ENCODE results near the gene NAT16. TPM values are rescaled to one million over a fixed set of nuclear protein-coding genes. Genes with fewer than 3 reads are reported as not detected.

Gene NAT16
- not detected for total RNA-seq

DNA sequence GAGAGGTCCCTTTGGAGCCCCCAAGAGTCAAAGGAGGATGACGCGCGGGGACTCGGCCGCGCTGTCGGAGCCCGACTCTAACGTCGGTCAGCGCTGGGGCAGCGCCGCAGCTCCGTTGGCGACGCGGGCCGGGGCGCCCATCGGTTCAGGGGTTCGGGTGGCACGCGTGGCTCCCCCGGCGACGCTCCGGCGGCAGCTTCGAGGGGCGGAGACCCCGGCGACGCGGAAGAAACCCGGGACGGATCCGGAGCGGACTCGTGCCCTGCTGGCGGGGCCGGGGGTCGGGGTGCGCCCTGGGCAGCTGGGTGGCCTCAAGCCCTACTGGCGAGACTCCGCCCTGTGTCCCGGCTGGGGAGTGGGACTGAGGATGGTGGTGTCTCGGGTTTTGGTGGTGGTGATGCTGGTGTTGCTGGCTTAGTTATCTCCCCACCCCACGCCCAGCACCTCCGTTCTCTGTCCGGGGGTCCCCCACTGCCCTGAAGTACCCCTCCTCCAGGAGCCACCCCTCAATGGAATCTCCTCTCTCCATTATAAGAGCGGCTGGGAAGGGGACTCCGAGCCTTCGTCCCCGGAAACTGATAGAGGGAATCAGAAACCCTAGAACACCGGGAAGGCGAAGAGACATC, at the start of gene NAT16:
Gene NAT16, minus strand, starts transcription at position 164 of the 626 bp plus-strand sequence. CDS start 5,486 bp downstream, outside the sequence.
- CTCF ChIA-PET, result no interaction called here
- POLR2A ChIA-PET, result no interaction called here

DNA sequence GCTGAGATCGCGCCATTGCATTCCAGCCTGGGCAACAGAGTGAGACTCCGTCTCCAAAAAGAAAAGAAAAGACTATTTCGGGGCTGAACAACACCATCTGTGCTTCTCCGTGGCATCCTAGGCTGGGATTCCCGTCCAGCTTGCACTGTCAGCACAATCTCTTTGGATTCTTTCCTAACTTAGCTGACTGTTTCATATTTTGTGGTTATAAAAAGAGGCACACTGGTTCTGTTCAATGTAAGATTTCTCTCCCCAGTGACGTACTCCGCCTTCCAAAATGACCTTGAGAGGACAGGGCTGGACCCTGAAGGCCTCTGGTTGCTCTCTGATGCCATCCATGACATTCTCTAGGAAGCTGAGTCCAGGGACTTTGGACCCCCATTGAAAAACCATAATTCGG, 46.6 kb upstream of the NAT16 start:
- ChIA-PET POLR2A (interaction anchor here (0.5 kb wide), 1 partner anchor 19 kb away, joined by 4 read pairs; no protein-coding TSS in a partner anchor), CTCF (no interaction called here)

DNA sequence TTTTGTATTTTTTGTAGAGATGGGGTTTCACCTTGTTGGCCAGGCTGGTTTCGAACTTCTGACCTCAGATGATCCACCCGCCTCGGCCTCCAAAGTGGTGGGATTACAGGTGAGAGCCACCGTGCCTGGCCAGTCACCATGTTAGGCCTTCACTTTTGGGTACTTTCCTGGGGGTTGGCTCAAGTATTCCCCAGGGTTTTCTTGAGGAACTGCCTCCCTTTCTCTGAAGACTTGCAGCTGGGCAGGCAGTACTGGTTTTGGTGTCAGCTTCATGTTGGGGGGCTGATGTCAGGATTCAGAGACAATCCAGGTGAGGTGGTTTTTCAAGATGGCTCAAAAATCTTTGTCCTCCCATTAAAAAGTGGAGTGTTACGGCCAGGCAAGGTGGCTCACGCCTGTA, 45.6 kb upstream of the NAT16 start:
- ChIA-PET POLR2A (interaction anchor here (0.6 kb wide), 1 partner anchor 13 kb away, joined by 3 read pairs; no protein-coding TSS in a partner anchor), CTCF (interaction anchor here (0.6 to 1.2 kb wide), 3 partner anchors 18 to 125 kb away, joined by 3 read pairs; no protein-coding TSS in a partner anchor)

DNA sequence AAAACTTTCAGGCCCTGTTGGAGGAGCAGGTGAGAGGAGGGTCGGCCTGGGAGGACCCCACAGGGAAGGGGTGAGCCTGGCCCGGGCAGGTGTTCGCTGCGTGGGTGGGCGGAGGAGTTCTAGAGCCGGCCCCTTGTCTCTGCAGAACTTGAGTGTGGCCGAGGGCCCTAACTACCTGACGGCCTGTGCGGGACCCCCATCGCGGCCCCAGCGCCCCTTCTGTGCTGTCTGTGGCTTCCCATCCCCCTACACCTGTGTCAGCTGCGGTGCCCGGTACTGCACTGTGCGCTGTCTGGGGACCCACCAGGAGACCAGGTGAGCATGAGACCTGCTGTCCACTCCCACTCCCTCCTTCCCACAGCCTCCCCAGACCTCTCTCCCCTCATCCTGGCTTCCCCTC, 43.4 kb upstream of the NAT16 start:
- ChIA-PET POLR2A (no interaction called here), CTCF (interaction anchor here (0.6 kb wide), 1 partner anchor 386 kb away, joined by 3 read pairs; no protein-coding TSS in a partner anchor)

DNA sequence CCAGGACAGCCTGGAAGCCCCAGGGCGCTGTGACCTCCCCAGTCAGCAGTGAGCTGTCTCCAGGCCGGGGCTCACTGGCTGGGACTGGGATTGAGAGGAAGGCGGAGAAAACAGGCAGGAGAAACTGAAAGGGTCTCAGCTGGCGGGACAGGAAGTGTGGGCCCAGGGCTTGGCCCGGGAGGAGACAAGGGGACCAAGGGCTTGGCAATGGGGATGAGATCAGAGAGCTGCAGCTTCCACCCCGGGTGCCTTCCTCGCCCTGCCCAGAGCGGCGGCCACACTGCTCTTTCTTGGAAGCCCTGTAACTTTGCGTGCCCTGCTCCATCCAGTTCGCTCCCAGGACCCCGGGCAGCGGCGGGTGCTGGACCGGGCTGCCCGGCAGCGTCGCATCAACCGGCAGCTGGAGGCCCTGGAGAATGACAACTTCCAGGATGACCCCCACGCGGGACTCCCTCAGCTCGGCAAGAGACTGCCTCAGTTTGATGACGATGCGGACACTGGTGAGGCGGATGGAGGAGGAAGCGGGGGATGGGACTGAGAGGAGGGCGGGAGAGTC, 42.3 kb upstream of the NAT16 start:
- ChIA-PET CTCF (interaction anchor here (0.5 to 1.3 kb wide), 3 partner anchors 22 to 1171 kb away, joined by 3 read pairs; partner anchors contain the start of genes FIS1 and VGF), POLR2A (no interaction called here)

DNA sequence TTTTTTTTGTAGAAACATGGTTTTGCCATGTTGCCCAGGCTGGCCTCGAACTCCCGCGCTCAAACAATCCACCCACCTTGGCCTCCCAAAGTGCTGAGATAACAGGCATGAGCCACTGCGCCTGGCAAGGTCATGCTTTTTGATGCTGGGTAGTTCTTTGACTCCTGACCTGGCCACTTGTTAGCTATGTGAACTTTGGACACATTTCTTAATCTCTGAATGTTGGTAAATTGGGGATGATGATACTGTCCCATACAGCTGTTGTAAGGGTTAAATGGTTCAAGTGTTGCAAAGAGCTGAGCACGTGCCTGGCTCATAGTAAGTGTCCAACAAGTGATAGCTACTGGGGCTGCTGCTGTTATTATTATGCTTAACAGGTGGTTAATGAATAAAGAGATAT, 40.2 kb upstream of the NAT16 start:
- POLR2A ChIA-PET, result interaction anchor here (0.7 kb wide), 1 partner anchor 11 kb away, joined by 3 read pairs; no protein-coding TSS in a partner anchor
- CTCF ChIA-PET, result interaction anchor here (1.1 kb wide), 1 partner anchor 23 kb away, joined by 3 read pairs; no protein-coding TSS in a partner anchor

DNA sequence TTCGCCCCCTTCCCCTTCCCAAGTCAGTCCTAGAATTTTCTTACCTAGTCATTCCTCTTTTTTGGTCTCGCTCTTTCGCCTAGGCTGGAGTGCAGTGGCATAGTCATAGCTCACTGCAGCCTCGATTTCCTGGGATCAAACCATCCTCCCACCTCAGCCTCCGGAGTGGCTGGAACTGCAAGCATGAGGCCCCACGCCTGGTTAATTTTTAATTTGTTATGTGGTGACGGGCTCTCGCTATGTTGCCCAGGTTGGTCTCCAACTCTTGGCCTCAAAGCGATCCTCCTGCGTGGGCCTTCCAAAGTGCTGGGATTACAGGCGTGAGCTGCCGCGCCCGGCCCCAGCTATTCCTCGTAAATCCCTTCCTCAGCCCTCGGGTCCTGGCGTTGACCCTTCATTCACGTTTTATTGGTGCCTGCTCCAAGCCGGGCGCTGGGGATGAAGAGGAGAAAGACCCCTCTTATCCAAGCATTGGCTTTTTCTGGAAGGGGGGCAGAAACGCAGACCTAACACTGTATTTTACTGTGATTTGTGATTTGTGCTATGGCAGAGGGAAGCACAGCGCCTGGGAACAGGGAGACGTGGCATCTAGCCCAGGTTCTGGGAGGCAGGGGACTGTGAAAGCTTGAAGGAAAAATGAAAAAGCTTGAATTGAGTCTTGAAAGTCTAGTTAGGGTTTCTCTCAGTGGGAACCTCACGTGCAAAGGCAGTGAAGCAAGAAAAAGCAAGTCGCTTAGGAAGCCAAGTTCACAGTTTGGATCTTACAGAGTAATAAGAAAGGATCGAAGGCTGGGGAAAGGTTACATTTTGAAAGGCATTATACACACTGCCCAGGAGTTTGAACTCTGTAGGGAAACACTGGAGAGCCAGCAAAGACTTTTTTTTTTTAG, 38.4 kb upstream of the NAT16 start:
- POLR2A ChIA-PET, result interaction anchor here (0.6 to 2.1 kb wide), 5 partner anchors 17 to 133 kb away, joined by 3 to 19 read pairs (median 7); partner anchors contain the start of genes FIS1 and TRIM56
- CTCF ChIA-PET, result interaction anchor here (0.5 to 5.4 kb wide), 11 partner anchors 11 to 248 kb away, joined by 3 to 36 read pairs (median 4); partner anchors contain the start of gene FIS1

DNA sequence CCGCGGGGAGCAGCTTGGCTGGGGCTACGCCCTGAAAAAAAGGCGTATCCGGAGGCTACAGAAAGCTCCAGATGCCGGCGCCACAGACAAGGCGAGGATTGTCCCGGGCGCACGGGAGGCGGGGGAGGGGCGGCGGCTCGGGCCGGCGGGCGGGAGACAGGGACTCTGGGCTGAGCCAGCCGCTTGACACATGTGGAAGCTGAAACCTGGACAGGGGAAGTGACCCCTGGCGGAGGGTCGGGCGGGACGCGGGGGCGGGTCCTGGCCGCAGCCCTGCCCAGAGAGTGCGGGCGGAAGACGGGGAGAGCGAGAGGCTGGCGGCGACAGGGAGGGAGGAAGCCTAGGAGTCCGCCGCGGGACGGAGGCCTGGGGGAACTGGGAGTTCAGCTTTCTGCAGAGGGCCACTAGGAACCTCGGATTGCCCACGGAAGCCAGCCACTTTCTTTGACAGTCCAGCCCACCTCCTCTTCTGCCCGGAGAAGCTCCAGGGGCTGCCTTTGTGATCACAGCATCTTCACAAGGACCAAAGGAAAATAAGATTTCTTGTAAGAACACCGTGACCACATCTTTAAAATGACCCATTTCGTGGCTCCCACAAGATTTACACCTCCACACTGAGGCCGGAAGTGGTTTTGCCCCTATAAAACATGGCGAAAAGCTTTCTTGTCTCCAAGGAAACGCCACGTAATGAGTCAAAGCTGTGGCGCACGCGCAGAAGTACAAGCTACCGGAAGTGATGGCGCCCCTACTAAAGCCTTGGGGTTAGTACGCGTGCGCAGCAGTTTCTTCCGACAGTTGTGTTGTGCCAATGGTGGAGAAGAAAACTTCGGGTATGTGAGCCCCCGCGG, 37.5 kb upstream of the NAT16 start, which contains the start of the genes PLOD3 and ZNHIT1:
Gene PLOD3, minus strand, starts transcription at position 194 of the 848 bp plus-strand sequence. CDS start 307 bp downstream, outside the sequence.
Gene ZNHIT1, plus strand, starts transcription at position 778 of the 848 bp plus-strand sequence. Its CDS starts 31 bp downstream, at position 809.
- ChIA-PET POLR2A (interaction anchor here (0.6 to 2.1 kb wide), 7 partner anchors 18 to 143 kb away, joined by 3 to 19 read pairs (median 4); partner anchors contain the start of genes FIS1, TRIM56 and VGF), CTCF (interaction anchor here (0.5 to 5.4 kb wide), 13 partner anchors 12 to 330 kb away, joined by 3 to 36 read pairs (median 4); partner anchors contain the start of gene FIS1)

DNA sequence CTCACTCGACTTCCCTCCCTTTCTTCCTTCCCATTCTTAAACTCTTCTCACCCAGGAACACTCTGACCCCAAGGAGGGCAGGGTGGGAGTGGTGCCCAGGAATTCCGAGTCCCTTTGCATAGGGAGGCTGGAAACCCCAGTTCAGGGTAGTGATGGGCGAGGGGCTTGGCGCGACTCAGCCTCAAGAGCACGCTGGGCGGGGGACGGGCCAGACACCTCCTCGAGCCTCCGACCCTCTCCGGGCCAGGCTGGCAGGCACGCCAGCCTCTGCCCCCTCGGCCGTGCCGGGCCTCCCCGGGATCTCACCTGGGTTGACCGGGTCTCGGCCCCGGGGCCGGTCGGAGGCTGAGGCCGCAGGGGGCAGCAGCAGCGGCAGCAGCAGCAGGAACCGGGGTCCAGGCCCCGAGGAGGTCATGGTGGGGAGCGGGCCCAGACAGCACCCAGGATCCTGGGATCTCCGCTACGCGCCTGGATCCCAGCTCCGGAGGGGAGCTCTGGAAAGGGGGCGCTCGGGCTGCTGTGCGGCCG, 36.8 kb upstream of the NAT16 start:
- CTCF ChIA-PET, result interaction anchor here (0.7 to 5.4 kb wide), 8 partner anchors 15 to 330 kb away, joined by 3 to 36 read pairs (median 6); partner anchors contain the start of gene FIS1
- POLR2A ChIA-PET, result interaction anchor here (0.6 to 2.1 kb wide), 5 partner anchors 27 to 142 kb away, joined by 3 to 19 read pairs (median 7); partner anchors contain the start of genes FIS1, TRIM56 and VGF

DNA sequence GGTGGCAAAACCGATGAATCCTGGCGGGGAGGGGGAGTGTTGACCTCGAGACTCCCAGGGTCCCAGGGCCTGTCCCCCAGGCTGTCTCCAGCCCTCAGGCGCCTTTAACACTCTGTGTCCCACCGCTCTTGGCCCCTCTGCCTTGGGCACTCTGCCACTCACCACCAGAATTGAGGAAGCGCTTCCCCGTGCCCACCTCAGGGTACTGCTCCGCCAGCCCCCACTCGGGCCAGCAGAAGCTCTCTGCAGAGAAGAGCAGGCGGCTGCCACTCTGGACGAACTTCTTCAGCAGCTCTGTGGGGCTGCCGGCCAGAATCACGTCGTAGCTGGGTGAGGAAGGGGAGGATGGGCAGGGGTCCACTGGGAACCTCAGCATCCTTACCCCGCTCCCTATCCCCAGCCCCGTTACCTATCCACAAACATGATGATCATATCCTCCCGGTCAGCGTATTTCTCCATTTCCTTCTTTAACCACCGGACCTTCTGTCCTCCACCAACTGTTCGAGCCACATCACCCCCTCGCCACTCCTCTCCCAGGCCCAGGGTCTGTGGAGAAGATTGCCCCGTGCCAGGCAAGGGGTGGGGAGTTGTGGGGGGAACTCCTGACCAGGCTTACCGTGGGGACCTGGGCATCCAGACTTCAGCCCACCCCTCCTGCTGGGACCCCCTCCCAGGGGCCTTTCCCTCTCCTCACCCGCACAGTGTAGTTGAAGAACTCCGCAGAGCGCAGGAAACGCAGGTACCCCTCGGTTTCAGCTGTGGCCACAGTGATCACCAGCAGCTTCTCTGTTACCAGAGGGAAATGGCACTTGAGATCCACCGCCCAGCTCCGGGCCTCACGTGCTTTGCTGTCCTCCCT, 36.1 kb upstream of the NAT16 start:
- ChIA-PET CTCF (interaction anchor here (1.1 to 5.4 kb wide), 5 partner anchors 14 to 67 kb away, joined by 3 to 36 read pairs (median 6); partner anchors contain the start of gene FIS1), POLR2A (no interaction called here)

DNA sequence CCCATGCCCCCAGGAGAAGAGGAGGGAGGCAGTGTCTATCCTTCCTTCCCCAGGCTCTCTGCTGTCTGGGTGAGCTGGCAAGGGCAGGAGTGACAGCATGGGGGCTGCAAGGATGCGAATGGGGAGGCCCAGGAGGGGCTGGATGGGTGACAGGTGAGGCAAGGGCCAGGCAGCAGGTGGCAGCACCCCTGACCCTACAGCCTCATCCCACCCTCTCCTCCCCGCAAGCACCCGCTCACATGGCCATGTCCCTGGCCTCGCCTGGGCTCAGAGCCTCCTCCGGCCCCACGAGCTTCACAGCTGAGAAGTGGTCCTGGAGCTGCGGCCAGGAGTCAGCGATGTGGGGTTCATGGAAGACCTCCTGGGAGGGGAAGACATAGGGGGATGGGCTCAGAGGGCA, 31.9 kb upstream of the NAT16 start:
- ChIA-PET CTCF (interaction anchor here (1.8 kb wide), 1 partner anchor 19 kb away, joined by 5 read pairs; no protein-coding TSS in a partner anchor), POLR2A (no interaction called here)

DNA sequence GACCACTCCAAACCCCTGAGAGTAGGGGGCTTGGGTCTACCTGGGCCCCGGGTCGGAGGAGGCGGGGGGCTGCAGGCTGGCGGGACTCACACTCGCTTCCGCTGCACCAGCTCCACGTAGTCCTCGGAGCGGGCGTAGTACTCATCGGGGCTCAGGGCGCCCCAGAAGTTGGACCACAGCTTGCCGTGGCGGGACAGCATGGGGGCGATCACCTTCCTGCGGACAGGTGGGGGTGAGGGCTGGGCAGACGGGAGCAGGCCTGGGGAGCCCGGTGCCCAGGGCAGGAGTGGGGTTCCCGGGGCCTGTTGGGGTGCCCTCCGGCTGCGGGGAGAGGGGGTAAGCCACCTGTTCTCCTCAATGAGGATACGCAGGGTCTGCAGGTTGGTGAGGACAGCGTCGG, 31.4 kb upstream of the NAT16 start:
- ChIA-PET POLR2A (no interaction called here), CTCF (interaction anchor here (1.8 kb wide), 1 partner anchor 18 kb away, joined by 5 read pairs; no protein-coding TSS in a partner anchor)

DNA sequence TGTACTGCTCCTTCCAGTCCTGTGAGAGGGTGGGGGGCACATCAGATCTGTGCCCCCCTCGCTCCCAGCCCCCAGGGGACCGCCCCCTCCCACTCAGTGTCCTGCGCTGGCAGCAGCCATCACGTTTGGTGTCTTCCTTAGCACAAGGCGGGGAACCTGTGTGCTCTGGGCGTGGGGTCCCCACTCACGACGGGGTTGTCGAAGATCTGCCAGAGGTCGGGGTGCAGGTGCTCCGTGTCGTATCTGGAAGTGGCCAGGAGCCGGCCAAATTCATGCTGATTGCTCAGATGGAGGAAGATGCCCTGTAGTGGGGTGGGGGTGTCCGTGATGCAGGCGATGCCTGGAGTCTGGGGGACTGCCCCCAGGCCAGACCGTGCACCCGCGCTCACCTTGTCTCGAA, 30.1 kb upstream of the NAT16 start:
- ChIA-PET CTCF (interaction anchor here (0.6 kb wide), 1 partner anchor 59 kb away, joined by 3 read pairs; no protein-coding TSS in a partner anchor), POLR2A (interaction anchor here (0.5 kb wide), 1 partner anchor 31 kb away, joined by 3 read pairs; no protein-coding TSS in a partner anchor)

DNA sequence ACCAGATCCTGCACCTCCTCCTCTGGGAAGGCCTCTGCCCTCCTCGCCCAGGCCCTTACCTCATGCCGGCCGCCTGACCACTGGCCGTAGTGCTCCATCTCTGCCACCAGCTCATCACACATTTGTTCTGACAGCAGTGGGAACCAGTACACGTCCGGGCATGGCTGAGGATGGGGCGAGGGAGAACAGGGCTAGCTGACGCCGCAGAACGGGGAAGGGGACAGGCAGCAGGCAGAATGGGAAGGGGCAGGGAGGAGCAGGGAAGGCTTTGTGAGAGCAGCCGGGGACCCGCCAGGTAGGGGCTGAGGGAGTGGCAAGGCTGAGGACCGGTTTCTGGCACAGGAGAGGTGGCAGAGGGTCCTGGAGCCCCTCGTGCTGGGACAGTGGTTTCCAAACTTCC, 28.7 kb upstream of the NAT16 start:
- POLR2A ChIA-PET, result no interaction called here
- CTCF ChIA-PET, result no interaction called here

DNA sequence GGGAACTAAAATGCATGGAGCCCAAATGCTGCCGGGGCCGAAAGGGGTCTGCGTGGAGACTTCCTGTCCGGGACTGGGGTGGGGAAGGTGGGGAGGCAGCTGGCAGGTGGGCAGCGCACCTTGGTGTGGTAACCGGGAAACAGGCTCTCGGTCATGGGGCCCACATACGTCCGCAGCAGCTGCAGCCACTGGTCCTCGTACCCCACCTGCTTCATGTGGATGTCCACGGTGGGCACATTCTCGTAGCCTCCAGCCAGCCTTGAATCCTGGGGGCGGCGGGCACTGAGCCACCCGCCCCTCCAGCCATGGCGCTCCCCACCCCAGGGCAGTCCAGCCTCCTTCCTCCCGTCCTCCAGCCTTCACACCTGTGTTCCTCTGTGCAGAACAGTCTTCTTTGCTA, 27.4 kb upstream of the NAT16 start:
- ChIA-PET POLR2A (interaction anchor here (0.6 to 0.7 kb wide), 2 partner anchors 20 to 21 kb away, joined by 4 to 13 read pairs; no protein-coding TSS in a partner anchor), CTCF (no interaction called here)

DNA sequence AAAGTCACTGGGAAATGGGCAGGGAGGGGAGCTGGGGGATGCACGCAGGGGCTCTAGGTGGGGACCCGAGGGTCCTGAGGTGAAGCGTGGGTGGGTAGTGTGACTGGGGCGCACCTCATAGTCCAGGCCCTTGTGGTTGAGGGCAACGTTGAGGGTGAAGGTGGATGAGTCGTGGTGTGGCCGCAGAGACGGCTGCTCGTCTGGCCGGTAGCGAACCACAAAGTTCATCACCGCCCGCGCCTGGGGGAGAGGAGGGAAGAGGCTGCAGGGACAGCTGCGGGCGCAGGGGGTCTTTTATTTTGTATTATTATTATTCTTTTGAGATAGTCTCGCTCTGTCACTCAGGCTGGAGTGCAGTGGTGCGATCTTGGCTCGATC, 26.6 kb upstream of the NAT16 start:
- ChIA-PET POLR2A (interaction anchor here (0.6 kb wide), 1 partner anchor 20 kb away, joined by 13 read pairs; no protein-coding TSS in a partner anchor), CTCF (no interaction called here)

All from activated CD8-positive, alpha-beta memory T cell treated with anti-CD3 and anti-CD28 coated beads for 36 hours (primary cell).